ENCODE data around the gene MED13L. TPM values are rescaled to one million over a fixed set of nuclear protein-coding genes. Genes with fewer than 3 reads are reported as not detected.

The MED13L gene
- total and polyA plus RNA-seq, 8 donors = 92.4 to 123 (median 97.0) TPM

DNA sequence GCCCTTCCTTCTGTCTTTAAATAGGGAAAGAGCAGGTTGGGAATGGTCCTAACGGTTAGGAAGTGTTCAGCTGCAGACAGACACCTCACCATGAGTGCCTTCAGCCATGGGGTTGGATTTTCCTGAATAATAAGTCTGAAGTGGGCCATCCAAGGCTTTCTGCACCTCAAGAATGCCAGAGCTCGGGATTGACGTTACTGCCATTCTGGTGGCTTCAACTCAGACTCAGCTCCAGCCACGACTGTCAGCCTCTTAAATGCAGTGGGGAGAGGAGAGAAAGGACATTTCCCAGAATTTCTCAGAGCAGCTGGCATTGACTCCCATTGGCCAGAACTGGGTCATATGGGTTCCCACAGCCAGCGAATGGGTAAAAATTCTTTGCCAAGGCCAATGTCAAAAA, 363.4 kb downstream of the MED13L start:
- TF ChIP-seq, protein P1, sequence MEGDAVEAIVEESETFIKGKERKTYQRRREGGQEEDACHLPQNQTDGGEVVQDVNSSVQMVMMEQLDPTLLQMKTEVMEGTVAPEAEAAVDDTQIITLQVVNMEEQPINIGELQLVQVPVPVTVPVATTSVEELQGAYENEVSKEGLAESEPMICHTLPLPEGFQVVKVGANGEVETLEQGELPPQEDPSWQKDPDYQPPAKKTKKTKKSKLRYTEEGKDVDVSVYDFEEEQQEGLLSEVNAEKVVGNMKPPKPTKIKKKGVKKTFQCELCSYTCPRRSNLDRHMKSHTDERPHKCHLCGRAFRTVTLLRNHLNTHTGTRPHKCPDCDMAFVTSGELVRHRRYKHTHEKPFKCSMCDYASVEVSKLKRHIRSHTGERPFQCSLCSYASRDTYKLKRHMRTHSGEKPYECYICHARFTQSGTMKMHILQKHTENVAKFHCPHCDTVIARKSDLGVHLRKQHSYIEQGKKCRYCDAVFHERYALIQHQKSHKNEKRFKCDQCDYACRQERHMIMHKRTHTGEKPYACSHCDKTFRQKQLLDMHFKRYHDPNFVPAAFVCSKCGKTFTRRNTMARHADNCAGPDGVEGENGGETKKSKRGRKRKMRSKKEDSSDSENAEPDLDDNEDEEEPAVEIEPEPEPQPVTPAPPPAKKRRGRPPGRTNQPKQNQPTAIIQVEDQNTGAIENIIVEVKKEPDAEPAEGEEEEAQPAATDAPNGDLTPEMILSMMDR (IDR thresholded peaks at IDR 0.05) = no peak
- intact Hi-C loops (cut with DNase I) = loop anchor here in 1 of 2 donors (10.0 kb wide), 1 partner anchor 1289 kb away; no protein-coding TSS in a partner anchor

DNA sequence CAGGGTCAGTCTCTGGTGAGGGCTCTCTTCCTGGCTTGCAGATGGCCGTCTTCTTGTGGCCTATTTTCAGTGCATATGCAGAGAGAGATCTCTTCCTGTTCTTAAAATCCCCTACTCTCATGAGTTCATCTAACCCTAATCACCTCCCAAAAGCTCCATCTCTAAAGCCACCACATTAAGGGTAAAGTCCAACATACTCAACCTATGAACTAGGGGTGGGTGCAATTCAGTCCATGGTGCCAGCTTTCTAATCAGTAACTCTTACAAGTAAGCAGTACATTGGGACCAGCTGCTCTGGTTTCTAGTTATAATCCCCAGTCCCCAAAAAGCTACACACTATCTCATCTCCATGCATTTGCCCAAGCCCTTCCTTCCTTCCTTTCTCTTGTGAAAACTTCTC, 365.1 kb downstream of the MED13L start:
- H3K27ac ChIP-seq = no peak overlapping the region
- intact Hi-C loops (cut with DNase I) = loop anchor here in 1 of 2 donors (10.0 kb wide), 1 partner anchor 1288 kb away; no protein-coding TSS in a partner anchor
- H3K9me3 ChIP-seq = no peaks in the 10 kb centered on the region
- no peak for DNase-seq
- H3K4me1 ChIP-seq = peaks cover 4 to 6% of the 10 kb centered on the region in 2 donors
- no peaks in the 10 kb centered on the region for H3K36me3 ChIP-seq
- TF ChIP-seq, protein P1 (IDR thresholded peaks at IDR 0.05) = no peak
- no peak for ATAC-seq
- peaks cover 4 to 40% of the 10 kb centered on the region in 2 donors for H3K27me3 ChIP-seq
- no peak overlapping the region for H3K4me3 ChIP-seq

More for the DNA sequence above, 363.4 kb downstream of the MED13L start:
- no peak overlapping the region for H3K27ac ChIP-seq
- no peak overlapping the region for H3K4me3 ChIP-seq
- peaks cover 4 to 57% of the 10 kb centered on the region in 2 donors for H3K27me3 ChIP-seq
- H3K9me3 ChIP-seq = no peaks in the 10 kb centered on the region
- DNase-seq = no peak
- no peak for ATAC-seq
- H3K4me1 ChIP-seq = peaks cover 4 to 6% of the 10 kb centered on the region in 2 donors
- H3K36me3 ChIP-seq = no peaks in the 10 kb centered on the region

- Histone ChIP-seq H3K27ac (no peak overlapping the region), H3K4me3 (no peak overlapping the region), H3K27me3 (peaks cover 0 to 29% of the 10 kb centered on the region in 2 donors), H3K4me1 (no peaks in the 10 kb centered on the region), H3K36me3 (no peaks in the 10 kb centered on the region), H3K9me3 (no peaks in the 10 kb centered on the region)
- ATAC-seq (no peak), DNase-seq (no peak)
- TF ChIP-seq, protein P1 (IDR thresholded peaks at IDR 0.05) = no peak
- intact Hi-C loops (cut with DNase I) = loop anchor here in 1 of 2 donors (10.0 kb wide), 1 partner anchor 1287 kb away; no protein-coding TSS in a partner anchor
These were observed 366.1 kb downstream of the MED13L start for GRCh38 chr12:115911360-115911759.

DNA sequence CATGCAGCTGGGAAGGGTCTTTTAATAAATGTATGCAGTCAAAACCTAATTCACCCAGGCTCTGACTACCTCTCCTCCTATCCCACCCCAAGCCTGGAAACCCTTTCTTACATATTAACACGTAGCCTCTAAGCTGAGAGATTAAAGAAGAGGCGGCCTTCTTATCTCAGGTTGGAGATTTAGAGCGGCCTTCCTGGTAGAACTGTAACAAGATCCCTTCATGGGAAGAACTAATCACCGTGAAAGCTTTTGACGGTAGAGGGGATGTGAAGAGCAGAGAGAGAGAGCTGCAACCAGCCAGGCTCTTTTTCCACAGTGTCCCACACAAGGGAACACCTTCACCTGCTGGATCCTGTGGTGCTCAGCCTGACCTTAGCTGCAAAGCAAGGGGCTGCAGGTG, 367.4 kb downstream of the MED13L start:
- Histone ChIP-seq H3K9me3 (no peaks in the 10 kb centered on the region), H3K27me3 (peaks cover 0 to 19% of the 10 kb centered on the region in 2 donors), H3K4me3 (no peak overlapping the region), H3K36me3 (no peaks in the 10 kb centered on the region), H3K27ac (no peak overlapping the region), H3K4me1 (no peaks in the 10 kb centered on the region)
- ATAC-seq (no peak), DNase-seq (no peak)
- TF ChIP-seq, protein P1 (IDR thresholded peaks at IDR 0.05) = no peak
- intact Hi-C loops (cut with DNase I) = loop anchor here in 1 of 2 donors (10.0 kb wide), 1 partner anchor 1285 kb away; no protein-coding TSS in a partner anchor

Small RNAs within 50 kb of the gene (microRNA-seq; reads per million reads assigned to microRNA genes)
- gene MIR620 = 0 reads per million in 2 donors

Measured in left lung (tissue), 10 donors.